Peyer's patch (tissue), 4 donors: ENCODE measurements around the gene COG8.
"Not testable (repeated sequence)": the region's sequence is repeated elsewhere in the genome, so short reads cannot be mapped to it uniquely, and the experiment has no call there.

Experiments
- CTCF ChIP-seq, 6 experiments: fragments of 450-650 bp in 4 of 6; fragments of 200-600 bp in 2 of 6; sonication (generic) in 1 of 6; IDR thresholded peaks; one replicate each; pipeline ENCODE4 v1.5.1; 2017 to 2019; ENCODE audit warnings: antibody characterized with exemption in 6 of 6, mild to moderate bottlenecking in 3 of 6, moderate library complexity in 1 of 6
- POLR2A ChIP-seq, 2 donors: fragments of 450-650 bp; IDR thresholded peaks; one replicate each; pipeline ENCODE4 v1.5.1; 2017; ENCODE audit warnings: antibody characterized with exemption in 2 of 2, mild to moderate bottlenecking in 2 of 2, moderate library complexity in 2 of 2

- not testable (repeated sequence) for TF ChIP-seq CTCF, POLR2A (IDR thresholded peaks at IDR 0.05)
These were observed 47.7 kb downstream of the COG8 start for GRCh38 chr16:69291657-69292056.
